ENCODE measurements around the gene PTPRN2.
"Not testable (repeated sequence)": the region's sequence is repeated elsewhere in the genome, so short reads cannot be mapped to it uniquely, and the experiment has no call there.

PTPRN2 gene

DNA sequence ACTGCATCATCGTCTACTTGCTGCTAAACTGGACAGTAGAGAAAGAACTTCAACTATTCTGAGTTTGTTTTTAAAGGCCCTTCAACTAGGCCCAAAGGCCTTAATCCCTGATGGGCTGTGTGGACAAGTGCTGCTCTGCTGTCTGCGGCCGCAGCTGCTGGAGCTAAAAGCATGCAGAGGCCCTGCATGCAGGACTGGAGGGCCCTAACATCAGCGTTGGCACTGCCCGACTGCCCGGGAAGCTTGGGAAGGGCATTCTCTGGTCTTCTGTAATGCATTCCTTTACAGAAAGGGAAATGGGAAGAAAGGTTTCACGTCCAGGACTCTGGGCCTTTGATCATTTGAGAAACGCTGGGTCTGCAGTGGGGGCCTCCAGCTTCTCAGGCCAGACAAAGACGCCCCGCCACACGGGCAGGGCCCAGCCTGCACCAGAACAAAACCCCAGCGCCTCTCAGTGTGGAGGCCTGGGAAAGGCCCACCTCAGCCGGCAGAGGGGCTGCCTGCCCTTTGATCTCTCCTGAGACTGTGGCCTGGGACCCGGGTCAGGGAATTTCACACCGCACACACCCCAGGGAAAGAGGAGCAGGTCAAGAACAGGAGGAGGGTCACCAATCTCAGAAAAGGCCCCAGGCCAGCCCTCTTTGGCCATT lies 1021.5 kb downstream of the PTPRN2 start:
- TF ChIP-seq, protein P1, sequence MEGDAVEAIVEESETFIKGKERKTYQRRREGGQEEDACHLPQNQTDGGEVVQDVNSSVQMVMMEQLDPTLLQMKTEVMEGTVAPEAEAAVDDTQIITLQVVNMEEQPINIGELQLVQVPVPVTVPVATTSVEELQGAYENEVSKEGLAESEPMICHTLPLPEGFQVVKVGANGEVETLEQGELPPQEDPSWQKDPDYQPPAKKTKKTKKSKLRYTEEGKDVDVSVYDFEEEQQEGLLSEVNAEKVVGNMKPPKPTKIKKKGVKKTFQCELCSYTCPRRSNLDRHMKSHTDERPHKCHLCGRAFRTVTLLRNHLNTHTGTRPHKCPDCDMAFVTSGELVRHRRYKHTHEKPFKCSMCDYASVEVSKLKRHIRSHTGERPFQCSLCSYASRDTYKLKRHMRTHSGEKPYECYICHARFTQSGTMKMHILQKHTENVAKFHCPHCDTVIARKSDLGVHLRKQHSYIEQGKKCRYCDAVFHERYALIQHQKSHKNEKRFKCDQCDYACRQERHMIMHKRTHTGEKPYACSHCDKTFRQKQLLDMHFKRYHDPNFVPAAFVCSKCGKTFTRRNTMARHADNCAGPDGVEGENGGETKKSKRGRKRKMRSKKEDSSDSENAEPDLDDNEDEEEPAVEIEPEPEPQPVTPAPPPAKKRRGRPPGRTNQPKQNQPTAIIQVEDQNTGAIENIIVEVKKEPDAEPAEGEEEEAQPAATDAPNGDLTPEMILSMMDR (IDR thresholded peaks at IDR 0.05; ENCODE audit: insufficient read depth, low read length, missing control alignments), result no peak
- ChIA-PET POLR2A (no interaction called here), CTCF (no interaction called here)
- no peak for DNase-seq (ENCODE audit: low read depth, low spot score)
- no peak overlapping the region for H3K4me3 ChIP-seq (ENCODE audit: low read depth, low read length)

DNA sequence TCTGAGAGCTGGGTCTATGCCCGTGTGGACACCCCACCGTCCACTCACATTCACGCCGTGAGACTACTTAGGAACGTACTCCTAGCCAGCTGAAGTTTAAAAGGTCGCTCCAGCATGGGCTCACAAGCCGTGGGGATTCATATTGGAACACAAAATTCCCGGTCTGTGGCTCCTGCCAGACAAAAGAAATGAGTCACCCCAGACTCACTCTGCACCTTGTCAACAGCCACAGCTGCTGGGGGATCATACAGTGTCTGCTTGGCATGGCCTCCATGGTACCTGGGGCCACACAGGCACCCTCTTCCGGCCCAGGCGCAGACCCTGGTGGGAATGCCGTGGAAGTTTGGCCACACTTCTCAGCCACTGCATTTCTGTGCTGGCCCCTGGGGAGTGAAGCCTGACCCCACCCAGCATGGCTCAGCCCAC lies 1022.4 kb downstream of the PTPRN2 start:
- CTCF ChIA-PET, result no interaction called here
- no peak overlapping the region for H3K4me3 ChIP-seq (ENCODE audit: low read depth, low read length)
- TF ChIP-seq, protein P1 (IDR thresholded peaks at IDR 0.05; ENCODE audit: insufficient read depth, low read length, missing control alignments), result no peak
- POLR2A ChIA-PET, result no interaction called here
- no peak for DNase-seq (ENCODE audit: low read depth, low spot score)

DNA sequence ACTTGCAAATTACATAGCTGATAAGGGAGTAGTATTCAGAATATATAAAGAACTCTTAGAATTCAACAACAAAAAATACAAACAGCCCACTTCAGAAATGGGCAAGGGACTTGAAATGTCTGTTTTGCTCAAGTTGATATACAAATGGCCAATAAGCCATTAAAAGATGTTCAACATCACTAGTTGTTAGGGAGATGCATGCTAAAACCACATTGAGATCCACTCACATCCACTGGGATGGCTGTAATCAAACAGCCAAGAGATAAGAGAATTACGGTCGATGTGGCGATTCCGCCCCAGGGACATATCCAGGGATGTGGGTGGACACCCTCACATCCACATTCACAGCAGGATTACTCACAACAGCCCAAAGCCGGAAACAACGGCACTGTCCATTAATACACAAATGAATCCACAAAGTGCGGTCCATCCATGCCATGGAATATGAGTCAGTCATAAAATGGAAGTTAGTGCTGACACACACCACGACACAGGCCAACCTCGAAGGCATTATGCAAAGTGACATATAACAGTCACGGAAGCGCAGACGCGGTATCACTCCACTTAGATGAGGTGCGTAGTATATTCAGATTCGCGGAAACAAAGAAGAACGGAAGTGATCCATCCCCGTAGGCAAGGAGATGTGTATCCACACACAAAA lies 1023.0 kb downstream of the PTPRN2 start:
- DNase-seq (ENCODE audit: low read depth, low spot score), result no peak
- no peak overlapping the region for H3K4me3 ChIP-seq (ENCODE audit: low read depth, low read length)
- TF ChIP-seq, protein P1 (IDR thresholded peaks at IDR 0.05; ENCODE audit: insufficient read depth, low read length, missing control alignments), result no peak
- POLR2A ChIA-PET, result no interaction called here
- CTCF ChIA-PET, result no interaction called here

DNA sequence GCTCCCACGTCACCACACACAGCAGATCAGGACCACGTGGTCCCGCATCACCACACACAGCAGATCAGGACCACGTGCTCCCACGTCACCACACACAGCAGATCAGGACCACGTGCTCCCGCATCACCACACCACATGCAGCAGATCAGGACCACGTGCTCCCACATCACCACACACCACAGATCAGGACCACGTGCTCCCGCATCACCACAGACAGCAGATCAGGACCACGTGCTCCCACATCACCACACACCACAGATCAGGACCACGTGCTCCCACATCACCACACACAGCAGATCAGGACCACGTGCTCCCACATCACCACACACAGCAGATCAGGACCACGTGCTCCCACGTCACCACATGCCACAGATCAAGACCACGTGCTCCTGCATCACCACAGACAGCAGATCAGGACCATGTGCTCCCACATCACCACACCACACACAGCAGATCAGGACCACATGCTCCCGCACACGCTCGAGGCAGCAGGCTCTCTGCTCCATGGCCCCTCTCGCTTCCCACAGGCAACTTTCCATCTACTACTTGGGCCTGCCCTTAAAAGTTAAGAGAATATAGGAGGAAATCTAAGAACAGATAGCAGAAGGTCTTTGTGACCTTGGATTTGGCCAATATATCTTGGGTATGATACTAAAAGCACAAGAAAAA lies 1024.0 kb downstream of the PTPRN2 start:
- CTCF ChIA-PET; POLR2A ChIA-PET; DNase-seq (ENCODE audit: low read depth, low spot score); H3K4me3 ChIP-seq (ENCODE audit: low read depth, low read length): not testable (repeated sequence)

DNA sequence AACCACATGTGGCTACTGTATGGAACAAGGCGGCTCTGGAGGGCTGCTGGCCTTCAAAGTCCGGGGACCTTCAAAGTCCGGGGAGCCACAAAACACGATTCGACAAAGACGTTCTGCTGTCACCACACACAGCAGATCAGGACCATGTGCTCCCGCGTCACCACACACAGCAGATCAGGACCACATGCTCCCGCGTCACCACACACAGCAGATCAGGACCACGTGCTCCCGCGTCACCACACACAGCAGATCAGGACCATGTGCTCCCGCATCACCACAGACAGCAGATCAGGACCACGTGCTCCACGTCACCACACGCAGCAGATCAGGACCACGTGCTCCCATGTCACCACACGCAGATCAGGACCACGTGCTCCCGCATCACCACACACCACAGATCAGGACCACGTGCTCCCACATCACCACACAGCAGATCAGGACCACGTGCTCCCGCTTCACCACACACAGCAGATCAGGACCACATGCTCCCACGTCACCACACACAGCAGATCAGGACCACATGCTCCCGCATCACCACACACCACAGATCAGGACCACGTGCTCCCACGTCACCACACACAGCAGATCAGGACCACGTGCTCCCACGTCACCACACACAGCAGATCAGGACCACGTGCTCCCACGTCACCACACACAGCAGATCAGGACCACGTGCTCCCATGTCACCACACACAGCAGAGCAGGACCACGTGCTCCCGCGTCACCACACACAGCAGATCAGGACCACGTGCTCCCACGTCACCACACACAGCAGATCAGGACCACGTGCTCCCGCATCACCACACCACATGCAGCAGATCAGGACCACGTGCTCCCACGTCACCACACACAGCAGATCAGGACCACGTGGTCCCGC lies 1024.9 kb downstream of the PTPRN2 start:
- POLR2A ChIA-PET; DNase-seq (ENCODE audit: low read depth, low spot score); CTCF ChIA-PET; H3K4me3 ChIP-seq (ENCODE audit: low read depth, low read length): not testable (repeated sequence)

DNA sequence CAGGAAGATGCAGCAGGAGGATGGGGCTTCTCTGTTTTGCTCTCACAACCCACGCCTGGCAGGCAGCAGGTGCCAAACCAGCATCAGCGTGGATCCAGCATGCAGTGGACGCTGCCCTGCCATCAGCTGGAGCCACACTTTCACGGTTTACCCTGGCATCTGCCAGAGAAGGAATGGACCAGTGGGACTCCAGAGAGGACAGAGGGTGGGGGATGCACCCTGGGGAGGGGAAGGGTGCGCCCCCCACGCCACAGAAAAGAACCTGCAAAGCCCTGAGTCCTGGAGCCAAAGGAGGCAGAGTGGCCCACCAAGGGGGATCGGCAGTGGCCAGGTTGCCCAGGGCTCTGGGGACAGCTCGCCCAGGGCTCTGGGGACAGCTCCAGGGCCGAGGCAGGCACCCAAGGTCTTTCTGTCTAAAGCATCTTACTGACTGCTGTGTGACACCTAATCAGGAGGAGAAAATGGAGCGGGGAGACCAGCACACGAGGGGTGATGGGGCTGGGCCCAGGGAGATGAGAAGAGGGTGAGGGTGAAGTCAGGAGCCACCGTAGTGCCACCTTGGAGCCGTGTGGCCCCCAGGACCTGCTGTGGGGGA lies 1025.7 kb downstream of the PTPRN2 start:
- ChIA-PET CTCF (no interaction called here), POLR2A (no interaction called here)
- DNase-seq (ENCODE audit: low read depth, low spot score), result no peak
- TF ChIP-seq, protein P1 (IDR thresholded peaks at IDR 0.05; ENCODE audit: insufficient read depth, low read length, missing control alignments), result no peak
- no peak overlapping the region for H3K4me3 ChIP-seq (ENCODE audit: low read depth, low read length)

DNA sequence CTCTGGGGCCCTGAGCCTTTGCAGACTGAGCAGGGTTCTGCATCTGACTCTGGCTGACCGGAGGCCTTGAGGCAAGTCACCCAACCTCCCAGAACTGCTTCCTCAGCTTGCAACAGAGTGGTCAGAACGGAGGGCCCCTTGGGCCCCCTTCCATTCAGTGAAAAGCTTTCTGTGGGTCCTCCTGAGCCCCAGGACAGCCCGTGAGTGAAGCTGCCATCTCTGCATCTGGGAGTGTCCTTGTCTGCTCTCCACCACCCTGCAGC lies 1026.2 kb downstream of the PTPRN2 start:
- TF ChIP-seq, protein P1 (IDR thresholded peaks at IDR 0.05; ENCODE audit: insufficient read depth, low read length, missing control alignments), result no peak
- H3K4me3 ChIP-seq (ENCODE audit: low read depth, low read length), result no peak overlapping the region
- ChIA-PET CTCF (no interaction called here), POLR2A (no interaction called here)
- no peak for DNase-seq (ENCODE audit: low read depth, low spot score)

All from AG04449 (cell line).